GM12878 (cell line): ENCODE results near the gene RHBDF2. TPM values are rescaled to one million over a fixed set of nuclear protein-coding genes. Genes with fewer than 3 reads are reported as not detected.
A peak's percentile ranks its signal among the peaks of the same experiment; 100 is the strongest.

Source experiments
- ATAC-seq: fragments of 200-7000 bp; cut with Tn5 transposase; 3 replicates; pipeline ENCODE4 v1.9.1; 2020; ENCODE audit warnings: mild to moderate bottlenecking, moderate library complexity
- BruUV-seq: library from RNA; stranded (reverse); fragments of 400-500 nt; replicated peaks from 2 replicates; lab custom pipeline; 2021; lab: Mats Ljungman, UMichigan
- CTCF ChIA-PET: fragments of 300-600 bp; sonication (Branson Sonifier 250); formaldehyde crosslinking; extraction: SDS; loops from one replicate; lab custom pipeline; 2021; ENCODE audit warnings: inconsistent platforms; lab: Yijun Ruan, JAX
- POLR2A ChIA-PET: fragments of 350-600 bp; formaldehyde crosslinking; extraction: SDS; loops from one replicate; lab custom pipeline; 2021; ENCODE audit warnings: inconsistent platforms; lab: Charles Lee
- RAD21 ChIA-PET: fragments of 300-600 bp; sonication (Branson Sonifier 250); formaldehyde crosslinking; loops from one replicate; lab custom pipeline; 2023; ENCODE audit warnings: antibody characterized with exemption; ENCODE audit not compliant: unreplicated experiment; lab: Charles Lee
- SMC1A ChIA-PET: fragments of 300-600 bp; sonication (Branson Sonifier 250); formaldehyde crosslinking; loops from one replicate; lab custom pipeline; 2023; ENCODE audit not compliant: unreplicated experiment, uncharacterized antibody; lab: Charles Lee
- DNase-seq: peaks from one replicate; pipeline ENCODE4 v3.0.0-alpha.2; 2011; ENCODE audit warnings: low read depth, low spot score
- FAIRE-seq: peaks from 3 replicates; lab custom pipeline; 2011; peaks lifted over from hg19 to GRCh38; lab: Jason Lieb, UNC
- H2AFZ ChIP-seq: 2 replicates; pipeline ENCODE4 v1.6.0; 2011; ENCODE audit warnings: low read depth, low read length, control low read depth; ENCODE audit not compliant: control insufficient read depth
- H3K27ac ChIP-seq: 2 replicates; pipeline ENCODE4 v1.5.1; 2011; ENCODE audit warnings: control low read depth; ENCODE audit not compliant: control insufficient read depth, insufficient read depth
- H3K27me3 ChIP-seq, 2 experiments: replicated peaks in 1 of 2; 2 replicates each; pipeline versions ENCODE4 v1.6.0 to v1.6.1; 2011; ENCODE audit warnings: low read length in 1 of 2; ENCODE audit not compliant: control insufficient read depth in 2 of 2, insufficient read depth in 2 of 2
- H3K36me3 ChIP-seq, 2 experiments: 2 replicates each; pipeline ENCODE4 v1.5.1; 2011; ENCODE audit warnings: low read length in 1 of 2; ENCODE audit not compliant: control insufficient read depth in 2 of 2, insufficient read depth in 2 of 2
- H3K4me1 ChIP-seq: 2 replicates; pipeline ENCODE4 v1.6.1; 2011; ENCODE audit warnings: mild to moderate bottlenecking, low read length, moderate library complexity, mixed read lengths; ENCODE audit not compliant: control insufficient read depth, insufficient read depth
- H3K4me2 ChIP-seq: 2 replicates; pipeline ENCODE4 v1.6.0; 2011; ENCODE audit warnings: control low read depth; ENCODE audit not compliant: control insufficient read depth, insufficient read depth
- H3K4me3 ChIP-seq: fragments of 200-600 bp; sonication (generic); 2 replicates; pipeline ENCODE4 v1.5.1; 2016
- H3K79me2 ChIP-seq: 2 replicates; pipeline ENCODE4 v1.6.0; 2011; ENCODE audit warnings: low read length; ENCODE audit not compliant: control insufficient read depth, insufficient read depth
- H3K9ac ChIP-seq: 2 replicates; pipeline ENCODE4 v1.8.0; 2011; ENCODE audit warnings: low read length, control low read depth, mixed read lengths; ENCODE audit not compliant: control insufficient read depth, insufficient read depth
- H3K9me3 ChIP-seq: replicated peaks from 3 replicates; pipeline ENCODE4 v1.5.1; 2011; ENCODE audit warnings: mild to moderate bottlenecking, low read length; ENCODE audit not compliant: control insufficient read depth, insufficient read depth
- H4K20me1 ChIP-seq: 2 replicates; pipeline ENCODE4 v1.6.0; 2011; ENCODE audit not compliant: control insufficient read depth, insufficient read depth
- CREM ChIP-seq: IDR thresholded peaks from 2 replicates; pipeline ENCODE4 v1.6.1; 2014; ENCODE audit warnings: antibody characterized with exemption, low read depth
- ZNF592 ChIP-seq: fragments of 450-650 bp; IDR thresholded peaks from 2 replicates; pipeline ENCODE4 v1.6.1; 2017; ENCODE audit warnings: mild to moderate bottlenecking, moderate library complexity
- WGBS: methylation state at CpG from one replicate; pipeline ENCODE4 v1.1.6; 2016; ENCODE audit warnings: low lambda C conversion rate; ENCODE audit not compliant: insufficient replicate concordance, insufficient coverage; ENCODE audit errors: missing lambda C conversion rate; 5-methylcytosine and 5-hydroxymethylcytosine counted together
- in situ Hi-C: fragments of 300-500 bp; cut with MboI; formaldehyde crosslinking; loops from 9 replicates; pipeline ENCODE4 v1.14.3; 2018; ENCODE audit warnings: mixed read lengths
- intact Hi-C: fragments of 100-400 bp; cut with micrococcal nuclease; formaldehyde crosslinking; loops from one replicate; pipeline ENCODE4 v1.14.2; 2022; ENCODE audit not compliant: unreplicated experiment
- polyA plus RNA-seq, 11 experiments: library from polyadenylated mRNA; depleted of rRNA in 4 of 11; unstranded in 6 of 11; stranded (reverse) in 5 of 11; fragments of >200 nt; fragmentation: Nextera tagmentation in 4 of 11; fragmentation: Illumina TruSeq in 1 of 11; extraction: Ambion mirVana in 4 of 11; extraction: Trizol in 1 of 11; gene quantifications; 1 replicate in 1 of 11; 2 replicates in 10 of 11; pipeline versions ENCODE4 v1.2.1 to v1.2.3, GENCODE V29; 2011 to 2016; ENCODE audit warnings: inconsistent platforms in 2 of 11, missing spikeins in 2 of 11, low read depth in 1 of 11
- total RNA-seq, 4 experiments: library from RNA; depleted of rRNA in 3 of 4; stranded (reverse); fragments of >200 nt in 3 of 4; fragmentation: Illumina TruSeq in 1 of 4; extraction: Trizol in 1 of 4; gene quantifications; 2 replicates each; pipeline versions ENCODE4 v1.2.1 to v1.2.3, GENCODE V29; 2013 to 2021
- TF ChIP-seq, protein P1 (sequence below), 3 experiments: IDR thresholded peaks in 2 of 3; conservative IDR thresholded peaks in 1 of 3; 2 replicates each; pipeline ENCODE4 v1.5.1; 2011; ENCODE audit warnings: low read depth in 3 of 3, low read length in 3 of 3, mild to moderate bottlenecking in 3 of 3, control low read depth in 2 of 3, moderate library complexity in 2 of 3, inconsistent platforms in 1 of 3, mixed read lengths in 1 of 3; ENCODE audit not compliant: control insufficient read depth in 2 of 3, insufficient read depth in 1 of 3; ENCODE audit errors: extremely low read depth in 1 of 3

Gene RHBDF2
- total and polyA plus RNA-seq, 10 of the 15 experiments (the other 5 are each of a cell fraction or from before 2014, with no cell fraction given), result 0.97 to 43.0 (median 18.7) TPM

- ATAC-seq, result no peak
- RAD21 ChIA-PET, result interaction anchor here (0.6 to 5.4 kb wide), 5 partner anchors 12 to 48 kb away, joined by 3 to 37 read pairs (median 5); partner anchors contain the start of gene AANAT
- SMC1A ChIA-PET, result interaction anchor here (1.4 to 8.7 kb wide), 6 partner anchors 19 to 106 kb away, joined by 3 to 115 read pairs (median 12); partner anchors contain the start of gene AANAT
- CTCF ChIA-PET, result interaction anchor here (0.6 to 8.9 kb wide), 11 partner anchors 12 to 100 kb away, joined by 3 to 186 read pairs (median 5); partner anchors contain the start of gene AANAT
- intact Hi-C loops, result no loop called here
- Histone ChIP-seq H3K4me3 (no peak overlapping the region), H4K20me1 (no peaks in the 10 kb centered on the region), H3K4me1 (peaks cover 22% of the 10 kb centered on the region), H3K27ac (no peak overlapping the region), H3K36me3 (no peaks in the 10 kb centered on the region), H3K9ac (no peak overlapping the region), H3K9me3 (no peaks in the 10 kb centered on the region), H3K79me2 (peaks cover 21% of the 10 kb centered on the region), H2AFZ (peak overlapping the region; percentile 15; the same call in 1 of the 2 replicates), H3K4me2 (no peak overlapping the region), H3K27me3 (no peaks in the 10 kb centered on the region; a peak in 1 of 4 replicates)
- FAIRE-seq, result no peak
- POLR2A ChIA-PET, result interaction anchor here (0.6 to 9.0 kb wide), 5 partner anchors 11 to 535 kb away, joined by 3 to 101 read pairs (median 4); no protein-coding TSS in a partner anchor
- in situ Hi-C loops, result no loop called here
- DNase-seq, result no peak
- TF ChIP-seq CREM, result no peak
- no peak for TF ChIP-seq ZNF592
- TF ChIP-seq, protein P1, sequence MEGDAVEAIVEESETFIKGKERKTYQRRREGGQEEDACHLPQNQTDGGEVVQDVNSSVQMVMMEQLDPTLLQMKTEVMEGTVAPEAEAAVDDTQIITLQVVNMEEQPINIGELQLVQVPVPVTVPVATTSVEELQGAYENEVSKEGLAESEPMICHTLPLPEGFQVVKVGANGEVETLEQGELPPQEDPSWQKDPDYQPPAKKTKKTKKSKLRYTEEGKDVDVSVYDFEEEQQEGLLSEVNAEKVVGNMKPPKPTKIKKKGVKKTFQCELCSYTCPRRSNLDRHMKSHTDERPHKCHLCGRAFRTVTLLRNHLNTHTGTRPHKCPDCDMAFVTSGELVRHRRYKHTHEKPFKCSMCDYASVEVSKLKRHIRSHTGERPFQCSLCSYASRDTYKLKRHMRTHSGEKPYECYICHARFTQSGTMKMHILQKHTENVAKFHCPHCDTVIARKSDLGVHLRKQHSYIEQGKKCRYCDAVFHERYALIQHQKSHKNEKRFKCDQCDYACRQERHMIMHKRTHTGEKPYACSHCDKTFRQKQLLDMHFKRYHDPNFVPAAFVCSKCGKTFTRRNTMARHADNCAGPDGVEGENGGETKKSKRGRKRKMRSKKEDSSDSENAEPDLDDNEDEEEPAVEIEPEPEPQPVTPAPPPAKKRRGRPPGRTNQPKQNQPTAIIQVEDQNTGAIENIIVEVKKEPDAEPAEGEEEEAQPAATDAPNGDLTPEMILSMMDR (IDR thresholded peaks at IDR 0.05 in 2 of 3, conservative IDR thresholded peaks at IDR 0.05 in 1 of 3; ENCODE audit: control insufficient read depth in 2 of 3, extremely low read depth in 1 of 3, insufficient read depth in 1 of 3, low read depth in 3 of 3, low read length in 3 of 3), result peak; percentile 23 to 52 (median 28); a peak in 5 of 6 replicates
- 53% methylated on average over 7 of the region's 7 CpGs for WGBS
- BruUV-seq, result no TSS peak
Observed at GRCh38 chr17:76504117-76504516, 2.9 kb upstream of the RHBDF2 start.
